CD14-positive monocyte (primary cell): ENCODE results near the gene AGBL5. TPM values are rescaled to one million over a fixed set of nuclear protein-coding genes. Genes with fewer than 3 reads are reported as not detected.

Experiments used
- DNase-seq, 3 donors: peaks; one replicate each; pipeline ENCODE4 v3.0.0-alpha.2; 2011 to 2022
- H2AFZ ChIP-seq: 2 replicates; pipeline ENCODE4 v1.6.0; 2012; ENCODE audit warnings: mild to moderate bottlenecking, low read depth, low read length, inconsistent platforms; ENCODE audit not compliant: insufficient read depth, poor library complexity, severe bottlenecking
- H3K27ac ChIP-seq, 2 donors: 1 replicate in 1 of 2; 2 replicates in 1 of 2; pipeline ENCODE4 v1.5.1; 2012 to 2013; ENCODE audit warnings: low read length in 2 of 2, control low read depth in 1 of 2, inconsistent platforms in 1 of 2, low read depth in 1 of 2, mild to moderate bottlenecking in 1 of 2
- H3K27me3 ChIP-seq, 2 donors: one replicate each; pipeline versions ENCODE4 v1.6.0 to v1.6.1; 2011 to 2013; ENCODE audit warnings: low read length in 2 of 2; ENCODE audit not compliant: control insufficient read depth in 2 of 2, insufficient read depth in 2 of 2
- H3K36me3 ChIP-seq, 2 donors: replicated peaks in 1 of 2; 1 replicate in 1 of 2; 2 replicates in 1 of 2; pipeline versions ENCODE4 v1.5.1 to v1.6.1; 2012 to 2013; ENCODE audit warnings: low read length in 2 of 2, control low read depth in 1 of 2, inconsistent platforms in 1 of 2, mild to moderate bottlenecking in 1 of 2; ENCODE audit not compliant: insufficient read depth in 2 of 2, control insufficient read depth in 1 of 2
- H3K4me1 ChIP-seq, 2 donors: 1 replicate in 1 of 2; 2 replicates in 1 of 2; pipeline versions ENCODE4 v1.5.1 to v1.6.1; 2012 to 2013; ENCODE audit warnings: low read length in 2 of 2, control low read depth in 1 of 2, inconsistent platforms in 1 of 2, mild to moderate bottlenecking in 1 of 2, moderate library complexity in 1 of 2; ENCODE audit not compliant: insufficient read depth in 2 of 2, control insufficient read depth in 1 of 2
- H3K4me2 ChIP-seq: replicated peaks from 2 replicates; pipeline ENCODE3; 2012; ENCODE audit warnings: low read length, moderate library complexity, mild to moderate bottlenecking; ENCODE audit not compliant: poor library complexity, severe bottlenecking; ENCODE audit errors: extremely low read depth
- H3K4me3 ChIP-seq, 3 experiments: fragments of 200-600 bp in 1 of 3; sonication (generic) in 1 of 3; replicated peaks in 1 of 3; 1 replicate in 2 of 3; 2 replicates in 1 of 3; pipeline ENCODE4 v1.5.1; 2011 to 2013; ENCODE audit warnings: low read length in 3 of 3, mild to moderate bottlenecking in 3 of 3, control low read depth in 2 of 3, low read depth in 2 of 3, inconsistent platforms in 1 of 3, moderate library complexity in 1 of 3
- H3K79me2 ChIP-seq: 2 replicates; pipeline ENCODE4 v1.6.0; 2012; ENCODE audit warnings: mild to moderate bottlenecking, control low read depth, inconsistent platforms, low read length, moderate library complexity; ENCODE audit not compliant: insufficient read depth
- H3K9ac ChIP-seq: 2 replicates; pipeline ENCODE4 v1.6.0; 2017; ENCODE audit warnings: low read length, mild to moderate bottlenecking; ENCODE audit not compliant: insufficient read depth, poor library complexity, severe bottlenecking
- H3K9me3 ChIP-seq, 2 donors: replicated peaks in 1 of 2; 1 replicate in 1 of 2; 2 replicates in 1 of 2; pipeline versions ENCODE4 v1.5.1 to v1.6.1; 2012 to 2013; ENCODE audit warnings: low read length in 2 of 2, control low read depth in 1 of 2; ENCODE audit not compliant: control insufficient read depth in 1 of 2, insufficient read depth in 1 of 2
- H4K20me1 ChIP-seq: 2 replicates; pipeline ENCODE4 v1.6.0; 2012; ENCODE audit warnings: mild to moderate bottlenecking, low read length, control low read depth, moderate library complexity; ENCODE audit not compliant: insufficient read depth
- H3K27ac Mint-ChIP-seq, 7 donors: one replicate each; pipeline ENCODE4 v1.8.0; 2020; ENCODE audit warnings: mild to moderate bottlenecking in 7 of 7, mixed read lengths in 7 of 7, moderate library complexity in 6 of 7, inconsistent platforms in 2 of 7
- H3K27me3 Mint-ChIP-seq, 3 donors: one replicate each; pipeline ENCODE4 v1.8.0; 2021 to 2022; ENCODE audit warnings: low read depth in 3 of 3, mild to moderate bottlenecking in 3 of 3, mixed read lengths in 3 of 3, moderate library complexity in 3 of 3, inconsistent platforms in 1 of 3
- H3K36me3 Mint-ChIP-seq, 2 donors: one replicate each; pipeline ENCODE4 v1.8.0; 2020; ENCODE audit warnings: mixed read lengths in 2 of 2, inconsistent platforms in 1 of 2, mild to moderate bottlenecking in 1 of 2
- H3K4me1 Mint-ChIP-seq: one replicate; pipeline ENCODE4 v1.8.0; 2020; ENCODE audit warnings: mild to moderate bottlenecking, mixed read lengths
- H3K4me3 Mint-ChIP-seq, 2 donors: one replicate each; pipeline ENCODE4 v1.8.0; 2020; ENCODE audit warnings: mild to moderate bottlenecking in 2 of 2, mixed read lengths in 2 of 2, moderate library complexity in 1 of 2
- H3K9me3 Mint-ChIP-seq, 7 donors: one replicate each; pipeline ENCODE4 v1.8.0; 2020 to 2022; ENCODE audit warnings: mixed read lengths in 7 of 7, mild to moderate bottlenecking in 6 of 7, moderate library complexity in 6 of 7, inconsistent platforms in 2 of 7
- WGBS: methylation state at CpG from one replicate; pipeline ENCODE4 v1.1.5; 2013; ENCODE audit warnings: missing lambda C conversion rate; ENCODE audit not compliant: insufficient coverage; 5-methylcytosine and 5-hydroxymethylcytosine counted together
- intact Hi-C, 2 donors: fragments of 100-400 bp; cut with micrococcal nuclease; formaldehyde crosslinking; loops; one replicate each; pipeline versions ENCODE4 v1.15.0 to v1.15.1; 2023
- polyA plus RNA-seq, 3 donors: library from polyadenylated mRNA; depleted of rRNA in 1 of 3; unstranded in 2 of 3; stranded (reverse) in 1 of 3; fragments of 300-500 nt in 2 of 3; fragments of >200 nt in 1 of 3; fragmentation: Illumina TruSeq in 2 of 3; gene quantifications; 1 replicate in 2 of 3; 2 replicates in 1 of 3; pipeline ENCODE4 v1.2.3, GENCODE V29; 2012 to 2021
- TF ChIP-seq, protein P1 (sequence below): fragments of 200-600 bp; IDR thresholded peaks from one replicate; pipeline ENCODE4 v1.8.0; 2022; ENCODE audit warnings: antibody characterized with exemption, mild to moderate bottlenecking

AGBL5 gene
- polyA plus RNA-seq, 3 donors = 4.4 to 4.8 (median 4.6) TPM

DNA sequence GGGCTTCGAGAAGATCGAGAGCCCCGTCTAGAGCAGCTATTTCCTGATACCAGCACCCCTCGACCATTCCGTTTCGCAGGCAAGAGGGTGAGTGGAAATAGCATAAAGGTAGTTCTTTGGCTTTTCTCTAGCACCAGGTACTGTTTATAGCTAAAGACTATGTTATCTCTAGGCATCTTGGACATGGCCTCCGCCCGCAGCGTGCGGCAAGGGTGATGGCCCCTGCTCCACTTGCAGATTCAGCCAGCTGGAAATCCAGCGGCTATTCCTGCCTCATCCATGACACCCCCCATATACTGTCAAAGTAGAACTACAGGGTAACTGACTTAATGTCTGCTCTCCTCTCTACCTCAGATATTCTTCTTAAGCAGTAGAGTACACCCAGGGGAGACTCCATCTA lies 3.3 kb downstream of the AGBL5 start:
- no peaks in the 10 kb centered on the region for H3K79me2 ChIP-seq
- no peak overlapping the region for H3K4me3 ChIP-seq
- peaks cover 14% of the 10 kb centered on the region for H3K4me1 Mint-ChIP-seq
- H3K4me2 ChIP-seq = no peak overlapping the region
- TF ChIP-seq, protein P1, sequence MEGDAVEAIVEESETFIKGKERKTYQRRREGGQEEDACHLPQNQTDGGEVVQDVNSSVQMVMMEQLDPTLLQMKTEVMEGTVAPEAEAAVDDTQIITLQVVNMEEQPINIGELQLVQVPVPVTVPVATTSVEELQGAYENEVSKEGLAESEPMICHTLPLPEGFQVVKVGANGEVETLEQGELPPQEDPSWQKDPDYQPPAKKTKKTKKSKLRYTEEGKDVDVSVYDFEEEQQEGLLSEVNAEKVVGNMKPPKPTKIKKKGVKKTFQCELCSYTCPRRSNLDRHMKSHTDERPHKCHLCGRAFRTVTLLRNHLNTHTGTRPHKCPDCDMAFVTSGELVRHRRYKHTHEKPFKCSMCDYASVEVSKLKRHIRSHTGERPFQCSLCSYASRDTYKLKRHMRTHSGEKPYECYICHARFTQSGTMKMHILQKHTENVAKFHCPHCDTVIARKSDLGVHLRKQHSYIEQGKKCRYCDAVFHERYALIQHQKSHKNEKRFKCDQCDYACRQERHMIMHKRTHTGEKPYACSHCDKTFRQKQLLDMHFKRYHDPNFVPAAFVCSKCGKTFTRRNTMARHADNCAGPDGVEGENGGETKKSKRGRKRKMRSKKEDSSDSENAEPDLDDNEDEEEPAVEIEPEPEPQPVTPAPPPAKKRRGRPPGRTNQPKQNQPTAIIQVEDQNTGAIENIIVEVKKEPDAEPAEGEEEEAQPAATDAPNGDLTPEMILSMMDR = no peak
- no peak overlapping the region for H3K9ac ChIP-seq
- no peak for DNase-seq
- H3K27ac ChIP-seq = no peak overlapping the region
- H3K9me3 Mint-ChIP-seq = no peaks in the 10 kb centered on the region
- no peaks in the 10 kb centered on the region for H4K20me1 ChIP-seq
- no peaks in the 10 kb centered on the region for H3K9me3 ChIP-seq
- peaks cover 1 to 8% (median 6%) of the 10 kb centered on the region in 3 donors for H3K27me3 Mint-ChIP-seq
- no peak overlapping the region for H3K4me3 Mint-ChIP-seq
- H3K36me3 Mint-ChIP-seq = peaks cover 29 to 39% of the 10 kb centered on the region in 2 donors
- intact Hi-C loops = loop anchor here (5.0 kb wide), 1 partner anchor 33 kb away; the partner anchor contains the start of gene KHK (in 2 of the 2)
- H3K27me3 ChIP-seq = peaks cover 0 to under 1% of the 10 kb centered on the region in 2 donors
- no peak overlapping the region for H3K27ac Mint-ChIP-seq
- no peak overlapping the region for H2AFZ ChIP-seq
- WGBS = 96% methylated on average over 8 of the region's 11 CpGs
- H3K36me3 ChIP-seq = peaks cover 10 to 50% of the 10 kb centered on the region in 2 donors
- H3K4me1 ChIP-seq = peaks cover 14 to 25% of the 10 kb centered on the region in 2 donors

DNA sequence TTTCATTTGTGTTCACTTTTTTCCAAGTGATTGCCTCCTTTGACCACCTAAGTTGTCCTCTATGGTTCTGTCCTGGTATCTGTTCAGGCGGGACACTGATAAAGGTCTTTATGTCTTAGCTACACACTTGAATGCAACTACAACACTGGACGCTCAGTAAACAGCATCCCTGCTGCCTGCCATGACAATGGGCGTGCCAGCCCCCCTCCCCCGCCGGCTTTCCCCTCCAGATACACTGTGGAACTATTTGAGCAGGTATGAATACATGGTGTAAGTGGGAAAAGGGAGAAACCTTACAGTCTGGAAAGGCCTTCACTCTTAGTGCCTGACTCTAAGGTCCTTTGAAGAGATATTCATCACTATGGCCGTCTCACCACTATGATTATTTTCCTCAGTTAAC lies 5.7 kb downstream of the AGBL5 start:
- WGBS = 100% methylated on average over 1 of the region's 6 CpGs
- Mint-ChIP-seq H3K9me3 (no peaks in the 10 kb centered on the region), H3K4me1 (peaks cover 3% of the 10 kb centered on the region), H3K36me3 (peaks cover 32 to 54% of the 10 kb centered on the region in 2 donors), H3K27ac (no peak overlapping the region), H3K4me3 (no peak overlapping the region), H3K27me3 (no peaks in the 10 kb centered on the region)
- Histone ChIP-seq H3K36me3 (peaks cover 18 to 53% of the 10 kb centered on the region in 2 donors), H4K20me1 (no peaks in the 10 kb centered on the region), H3K4me2 (no peak overlapping the region), H2AFZ (no peak overlapping the region), H3K4me1 (peaks cover 2 to 3% of the 10 kb centered on the region in 2 donors), H3K27ac (no peak overlapping the region), H3K9ac (no peak overlapping the region), H3K79me2 (no peaks in the 10 kb centered on the region), H3K9me3 (no peaks in the 10 kb centered on the region), H3K4me3 (no peak overlapping the region), H3K27me3 (no peaks in the 10 kb centered on the region)
- no peak for DNase-seq
- intact Hi-C loops = no loop called here
- TF ChIP-seq, protein P1 = no peak
